ENCODE data around the gene TMC6.

GRCh38 chr17:78146471-78146869 lies 17.9 kb upstream of the TMC6 start:
- TF ChIP-seq, protein P1, sequence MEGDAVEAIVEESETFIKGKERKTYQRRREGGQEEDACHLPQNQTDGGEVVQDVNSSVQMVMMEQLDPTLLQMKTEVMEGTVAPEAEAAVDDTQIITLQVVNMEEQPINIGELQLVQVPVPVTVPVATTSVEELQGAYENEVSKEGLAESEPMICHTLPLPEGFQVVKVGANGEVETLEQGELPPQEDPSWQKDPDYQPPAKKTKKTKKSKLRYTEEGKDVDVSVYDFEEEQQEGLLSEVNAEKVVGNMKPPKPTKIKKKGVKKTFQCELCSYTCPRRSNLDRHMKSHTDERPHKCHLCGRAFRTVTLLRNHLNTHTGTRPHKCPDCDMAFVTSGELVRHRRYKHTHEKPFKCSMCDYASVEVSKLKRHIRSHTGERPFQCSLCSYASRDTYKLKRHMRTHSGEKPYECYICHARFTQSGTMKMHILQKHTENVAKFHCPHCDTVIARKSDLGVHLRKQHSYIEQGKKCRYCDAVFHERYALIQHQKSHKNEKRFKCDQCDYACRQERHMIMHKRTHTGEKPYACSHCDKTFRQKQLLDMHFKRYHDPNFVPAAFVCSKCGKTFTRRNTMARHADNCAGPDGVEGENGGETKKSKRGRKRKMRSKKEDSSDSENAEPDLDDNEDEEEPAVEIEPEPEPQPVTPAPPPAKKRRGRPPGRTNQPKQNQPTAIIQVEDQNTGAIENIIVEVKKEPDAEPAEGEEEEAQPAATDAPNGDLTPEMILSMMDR (optimal IDR thresholded peaks at IDR 0.05 in 1 of 3, IDR thresholded peaks at IDR 0.05 in 1 of 3, conservative IDR thresholded peaks at IDR 0.05 in 1 of 3; ENCODE audit: extremely low read depth in 1 of 3, insufficient read depth in 2 of 3, low read length in 3 of 3): no peak
- no peak for TF ChIP-seq EZH2 (IDR thresholded peaks at IDR 0.05; ENCODE audit: low read length)

Measured in keratinocyte (primary cell).